Iris pigment epithelial cell (primary cell): ENCODE data around the gene PTPN6.

Experiments
- DNase-seq: peaks from one replicate; pipeline ENCODE4 v3.0.0-alpha.2; 2011; ENCODE audit warnings: low read depth

PTPN6 gene

GRCh38 chr12:6956021-6956727, 5.0 kb downstream of the PTPN6 start:
- DNase-seq = no peak

- no peak for DNase-seq
These were observed 6.1 kb downstream of the PTPN6 start for GRCh38 chr12:6957151-6957701.

- no peak for DNase-seq
These were observed 6.8 kb downstream of the PTPN6 start for GRCh38 chr12:6957741-6958608.

- no peak for DNase-seq
These were observed 7.5 kb downstream of the PTPN6 start for GRCh38 chr12:6958609-6959057.

- DNase-seq = no peak
These were observed 8.1 kb downstream of the PTPN6 start for GRCh38 chr12:6959058-6959804.

- DNase-seq = no peak
These were observed 8.8 kb downstream of the PTPN6 start for GRCh38 chr12:6959805-6960592.

- peak; percentile 42 for DNase-seq
These were observed 9.6 kb downstream of the PTPN6 start for GRCh38 chr12:6960593-6961277.

- peak; percentile 48 for DNase-seq
These were observed 10.1 kb downstream of the PTPN6 start for GRCh38 chr12:6961278-6961694.

- peak; percentile 76 for DNase-seq
These were observed 10.6 kb downstream of the PTPN6 start for GRCh38 chr12:6961695-6962284.

GRCh38 chr12:6962285-6963015, 11.3 kb downstream of the PTPN6 start:
- DNase-seq = no peak

- DNase-seq = no peak
These were observed 12.0 kb downstream of the PTPN6 start for GRCh38 chr12:6963016-6963731.

GRCh38 chr12:6963791-6964413, 12.7 kb downstream of the PTPN6 start:
- DNase-seq = no peak

GRCh38 chr12:6964605-6965025, 13.5 kb downstream of the PTPN6 start:
- no peak for DNase-seq

GRCh38 chr12:6965026-6965661, 14.0 kb downstream of the PTPN6 start:
- DNase-seq = peak; percentile 87

- DNase-seq = peak; percentile 36
These were observed 14.6 kb downstream of the PTPN6 start for GRCh38 chr12:6965714-6966113.

GRCh38 chr12:6966351-6966750, 15.2 kb downstream of the PTPN6 start:
- no peak for DNase-seq

- DNase-seq = no peak
These were observed 16.5 kb downstream of the PTPN6 start for GRCh38 chr12:6967651-6968100.

- no peak for DNase-seq
These were observed 17.3 kb downstream of the PTPN6 start for GRCh38 chr12:6968426-6968825.
